ACHN (cell line): ENCODE data around the gene TRABD2B.

ENCODE experiments used
- DNase-seq: peaks from one replicate; pipeline ENCODE4 v3.0.0-alpha.2; 2015
- in situ Hi-C: cut with HindIII; loops from 2 replicates; pipeline ENCODE4 v1.10.0; 2017; ENCODE audit warnings: low sequenced_read_pairs, low pct_ligation_motif_present, low pct_unique_long_range_greater_than_20kb

The TRABD2B gene

DNA sequence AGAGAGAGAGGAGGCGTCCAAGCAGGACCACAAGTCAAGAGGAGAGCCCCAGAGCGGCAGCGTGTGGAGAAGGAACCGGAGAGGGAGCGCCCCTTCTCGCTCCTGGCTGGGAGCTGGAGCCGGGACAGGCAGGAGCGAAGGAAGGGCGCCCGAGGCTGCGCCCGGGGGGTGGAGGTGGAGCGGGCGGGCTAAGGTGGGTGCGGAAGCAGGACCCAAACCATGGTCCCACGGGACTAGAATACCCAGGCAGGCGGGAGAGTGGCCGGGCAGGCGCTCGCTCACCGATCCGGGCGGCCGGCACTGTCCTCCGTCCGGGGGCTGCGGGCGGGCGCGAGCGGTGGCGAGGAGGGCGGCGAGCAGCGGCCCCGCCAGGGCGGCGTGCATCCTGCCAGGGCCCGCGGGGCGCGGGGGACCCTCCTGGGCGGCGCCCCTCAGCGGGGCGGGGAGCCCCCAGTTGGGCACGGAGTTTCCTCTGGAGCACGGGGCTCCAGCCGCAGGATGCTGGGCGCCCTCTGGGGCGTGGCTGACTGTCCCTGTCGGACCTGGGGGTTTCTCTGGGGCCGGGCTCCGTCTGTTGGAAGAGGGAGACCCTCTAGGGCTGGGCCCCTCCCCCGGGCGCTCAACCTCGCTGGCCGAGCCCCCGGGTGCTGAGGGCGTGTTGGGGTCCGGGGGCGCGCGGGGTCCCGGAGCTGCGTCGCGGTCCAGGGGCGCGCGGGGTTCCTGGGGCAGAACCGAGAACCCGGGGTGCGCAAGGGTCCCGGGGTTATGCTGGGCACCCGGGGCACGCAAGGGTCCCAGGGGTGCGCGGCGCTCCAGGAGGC is 569 bp downstream of the TRABD2B start:
- DNase-seq: peak; percentile 35
- in situ Hi-C loops: no loop called here

- in situ Hi-C loops: no loop called here
- no peak for DNase-seq
These were observed 1.2 kb downstream of the TRABD2B start for GRCh38 chr1:47996060-47996405.

DNA sequence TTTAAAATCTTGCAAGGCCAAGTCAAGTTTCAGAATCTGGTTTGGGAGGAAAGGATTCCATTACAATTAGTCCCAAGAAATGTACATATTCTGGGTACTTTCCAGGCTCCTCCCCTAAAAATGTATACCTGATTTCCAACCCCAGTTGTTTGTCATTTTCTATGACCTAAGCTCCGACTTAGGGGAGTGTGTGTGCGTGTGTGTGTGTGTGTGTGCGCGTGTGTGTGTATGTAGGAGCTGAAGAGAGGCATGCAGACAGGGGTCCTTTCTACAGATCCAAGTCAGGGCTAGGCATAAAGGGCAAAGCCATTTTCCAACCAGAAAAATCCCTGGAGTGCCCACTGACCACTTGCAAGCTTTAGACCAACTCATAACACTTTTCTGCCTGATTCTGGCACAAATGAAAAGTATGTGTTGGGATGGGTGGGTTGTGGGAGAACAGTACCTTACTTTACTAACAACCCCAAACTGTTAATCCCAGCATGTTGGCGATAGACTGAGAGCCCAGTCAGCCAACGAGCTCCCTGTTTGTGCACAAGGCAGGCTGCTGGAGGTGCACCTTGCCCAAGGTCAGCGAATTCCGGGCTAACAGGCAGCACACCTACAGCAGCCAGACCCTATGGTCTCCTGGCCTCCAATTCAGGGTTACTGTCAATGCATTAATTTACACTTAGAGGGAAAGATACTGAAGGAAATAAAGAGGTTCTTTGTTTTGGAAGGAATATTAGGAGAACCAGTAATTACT is 1.7 kb downstream of the TRABD2B start:
- no peak for DNase-seq

GRCh38 chr1:47993881-47994625 is 3.1 kb downstream of the TRABD2B start:
- in situ Hi-C loops: no loop called here
- DNase-seq: no peak

More for the DNA sequence above, 1.7 kb downstream of the TRABD2B start:
- in situ Hi-C loops: no loop called here

DNA sequence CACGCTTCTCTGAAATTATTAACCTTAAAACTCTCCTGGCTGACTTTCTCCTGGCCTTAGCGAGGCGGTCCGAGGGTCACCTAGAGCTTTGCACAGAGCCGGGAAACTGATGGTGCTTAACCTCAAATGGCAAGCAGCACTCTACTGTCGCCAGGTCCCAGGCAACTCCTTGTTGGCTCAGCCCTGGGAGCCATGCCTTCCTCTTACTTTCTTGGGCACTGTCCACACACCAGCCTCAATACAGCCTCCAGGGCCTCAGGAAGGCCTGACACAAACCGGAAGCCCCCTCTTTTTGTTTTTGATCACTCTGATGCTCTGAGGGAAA is 3.8 kb downstream of the TRABD2B start:
- DNase-seq: no peak
- in situ Hi-C loops: no loop called here

GRCh38 chr1:47992720-47993415 is 4.3 kb downstream of the TRABD2B start:
- DNase-seq: no peak
- in situ Hi-C loops: no loop called here

GRCh38 chr1:47991673-47992072 is 5.5 kb downstream of the TRABD2B start:
- in situ Hi-C loops: no loop called here
- DNase-seq: no peak

- DNase-seq: no peak
- in situ Hi-C loops: no loop called here
These were observed 6.0 kb downstream of the TRABD2B start for GRCh38 chr1:47991187-47991586.

DNA sequence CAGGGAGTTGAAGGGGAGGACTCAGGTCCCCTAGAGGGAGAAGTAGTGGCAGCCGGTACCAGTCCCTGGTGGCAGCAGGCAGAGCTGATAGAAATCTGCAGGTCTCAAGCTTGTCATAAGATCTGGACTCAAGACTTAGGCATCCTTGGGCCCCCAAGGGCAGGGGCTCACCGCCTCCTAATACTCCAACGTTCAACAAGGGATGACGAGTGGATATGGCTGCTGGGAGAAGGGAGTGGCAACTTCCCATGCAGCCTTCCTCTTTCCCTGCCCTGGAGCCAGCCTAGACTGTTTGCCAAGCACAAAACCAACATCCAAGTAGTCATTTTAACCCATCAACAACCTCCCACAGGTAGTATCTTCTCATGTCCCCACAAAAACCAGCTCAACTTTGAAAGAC is 6.9 kb downstream of the TRABD2B start:
- in situ Hi-C loops: no loop called here
- DNase-seq: no peak

GRCh38 chr1:47987601-47988000 is 9.6 kb downstream of the TRABD2B start:
- DNase-seq: no peak
- in situ Hi-C loops: no loop called here

- in situ Hi-C loops: no loop called here
- DNase-seq: no peak
These were observed 10.4 kb downstream of the TRABD2B start for GRCh38 chr1:47986761-47987200.

GRCh38 chr1:47985018-47985417 is 12.2 kb downstream of the TRABD2B start:
- DNase-seq: no peak
- in situ Hi-C loops: no loop called here

DNA sequence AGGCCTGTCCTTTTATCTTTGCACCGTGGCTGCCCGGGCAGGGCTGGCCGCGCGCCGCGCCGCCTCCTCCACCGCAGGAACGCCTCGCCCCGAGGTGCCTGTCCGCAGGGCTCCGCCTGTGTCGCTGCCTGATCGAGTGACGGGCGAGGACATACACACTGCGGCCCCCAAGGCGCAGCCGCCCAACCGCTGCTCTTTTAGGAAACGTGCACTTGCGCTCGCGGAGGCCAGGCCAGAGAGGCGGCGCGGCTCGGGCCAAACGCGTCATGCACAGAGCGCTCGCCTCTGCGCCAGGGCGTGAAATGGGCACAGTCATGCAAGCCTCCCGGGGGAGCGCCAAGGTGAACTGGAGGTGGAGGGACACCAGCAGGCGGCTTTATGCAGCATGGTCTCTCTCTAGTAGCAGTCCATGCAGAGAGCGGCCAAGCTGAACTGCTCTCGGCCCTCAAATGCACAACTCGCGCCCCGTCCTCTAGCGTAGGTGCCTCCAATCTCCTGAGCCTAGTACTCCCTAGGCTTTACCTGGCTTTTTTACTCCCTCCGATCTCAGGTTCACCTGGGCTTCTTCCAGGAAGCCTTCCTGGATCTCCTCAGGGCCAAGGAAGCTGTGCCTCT is 12.9 kb downstream of the TRABD2B start:
- in situ Hi-C loops: no loop called here
- DNase-seq: no peak

DNA sequence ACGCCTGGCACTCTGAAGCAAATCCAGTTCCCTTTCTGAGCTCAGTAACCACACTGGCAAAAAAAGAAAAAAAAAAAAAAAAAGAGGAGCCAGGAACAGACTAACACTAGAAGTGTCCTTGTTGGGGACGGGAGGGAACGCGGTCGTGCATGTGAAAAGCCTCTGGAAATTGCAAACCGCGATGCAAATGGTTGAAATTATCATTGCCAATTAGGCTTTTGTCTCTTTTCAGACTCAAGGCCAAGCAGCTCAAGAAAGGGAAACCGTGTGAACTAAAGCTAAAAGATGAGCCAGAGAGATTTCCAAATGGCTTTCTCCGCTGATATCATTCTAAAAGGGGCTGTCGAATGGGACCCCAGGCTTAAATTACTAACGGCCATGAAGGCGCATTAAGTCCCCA is 13.5 kb downstream of the TRABD2B start:
- no peak for DNase-seq

DNA sequence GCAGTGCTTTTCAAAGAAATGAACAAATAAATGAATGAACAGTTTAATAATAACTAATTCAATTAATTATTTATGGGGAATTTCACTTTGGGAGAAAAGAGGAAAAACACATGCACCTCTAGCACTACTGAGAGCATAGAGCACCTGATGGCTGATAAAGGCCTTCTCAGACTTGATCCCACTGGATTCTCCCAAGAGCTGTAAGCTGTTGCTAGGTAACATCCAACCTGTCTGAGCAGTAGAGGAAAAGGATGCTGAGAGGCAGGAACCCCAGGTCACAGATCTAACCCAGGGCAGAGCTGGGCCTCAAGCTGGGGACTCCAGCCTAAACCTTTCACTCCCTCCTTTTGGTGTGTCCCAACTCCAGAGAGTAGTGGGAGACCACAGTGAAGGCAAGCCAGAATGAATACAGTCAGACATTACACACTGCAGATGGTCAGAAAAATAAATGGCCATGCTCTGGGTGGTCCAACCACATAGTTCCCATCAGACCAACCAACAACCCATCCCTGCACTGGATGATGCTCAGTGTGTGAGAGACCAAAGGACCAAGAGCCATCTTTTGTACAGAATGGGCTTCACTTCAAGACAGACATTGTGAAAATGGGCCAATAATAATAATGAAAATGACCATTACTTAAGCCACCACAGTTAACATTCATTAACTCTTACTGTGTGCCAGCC is 15.4 kb downstream of the TRABD2B start:
- in situ Hi-C loops: no loop called here
- DNase-seq: no peak

More for the DNA sequence above, 13.5 kb downstream of the TRABD2B start:
- in situ Hi-C loops: no loop called here

- in situ Hi-C loops: no loop called here
- DNase-seq: no peak
These were observed 16.7 kb downstream of the TRABD2B start for GRCh38 chr1:47980501-47980900.

DNA sequence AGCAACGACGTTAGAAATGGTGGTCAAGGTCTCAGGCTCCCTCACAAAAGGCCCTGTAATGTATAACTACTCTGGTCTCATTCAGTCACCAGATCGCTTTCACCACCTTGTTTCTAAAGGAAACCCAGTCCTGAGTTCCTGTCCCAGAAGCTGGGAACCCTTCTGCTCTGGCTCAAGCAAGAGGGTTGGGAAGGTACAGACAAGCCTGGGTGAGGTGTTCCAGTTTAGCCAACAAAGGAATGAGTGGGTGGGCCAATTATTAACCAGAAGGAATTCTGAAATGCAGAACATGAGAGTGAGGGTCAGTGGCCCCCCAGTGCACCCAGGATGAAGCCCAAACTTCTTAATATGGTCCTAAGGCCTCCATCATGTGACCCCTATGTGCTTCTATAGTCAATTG is 17.5 kb downstream of the TRABD2B start:
- peak; percentile 4 for DNase-seq
- in situ Hi-C loops: no loop called here

DNA sequence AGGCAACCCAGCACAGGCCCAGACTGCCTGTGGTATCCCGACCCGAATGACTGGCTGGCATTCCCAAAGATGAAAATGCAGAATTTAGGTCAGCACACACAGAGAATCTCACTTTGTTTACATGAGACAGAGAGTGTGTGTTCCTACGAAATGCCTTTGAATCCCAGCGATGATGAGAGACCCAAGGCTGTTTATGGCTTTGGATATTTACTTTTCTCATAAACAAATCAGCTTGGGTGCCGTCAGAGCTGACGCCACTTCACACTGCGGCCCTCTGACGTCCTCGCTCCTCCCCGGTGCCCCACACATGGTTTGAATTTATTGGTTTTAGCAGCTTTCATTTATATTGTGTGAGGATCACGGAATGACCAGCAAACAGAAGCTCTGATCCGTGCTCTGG is 18.7 kb downstream of the TRABD2B start:
- DNase-seq: no peak
- in situ Hi-C loops: no loop called here
